Left ventricle myocardium superior (tissue), 1 donor: ENCODE measurements around the gene CIB4. TPM values are rescaled to one million over a fixed set of nuclear protein-coding genes. Genes with fewer than 3 reads are reported as not detected.
A peak's percentile ranks its signal among the peaks of the same experiment; 100 is the strongest.

Experiments
- ATAC-seq: fragments of 200-7000 bp; cut with Tn5 transposase; one replicate; pipeline ENCODE4 v1.9.1; 2020; ENCODE audit warnings: mild to moderate bottlenecking, moderate library complexity
- DNase-seq: peaks from one replicate; pipeline ENCODE4 v3.0.0-alpha.2; 2020
- intact Hi-C: fragments of 100-400 bp; cut with micrococcal nuclease; formaldehyde crosslinking; loops from one replicate; pipeline ENCODE4 v1.11.0; 2022
- total RNA-seq: library from RNA; stranded (reverse); fragmentation: NEBNext Ultra II Directional; extraction: Animal tissue kit (Norgen Biotek cat#: 25700); gene quantifications from one replicate; pipeline ENCODE4 v1.2.1, GENCODE V29; 2021
- donor health status: DM: no; HTN: yes; CAD: no; lungs with severe emphysema.

The CIB4 gene
- total RNA-seq, 1 donor from 2014 or later: not detected

- intact Hi-C loops: no loop called here
- DNase-seq (no peak), ATAC-seq (no peak)
Measured at GRCh38 chr2:26541401-26542193, 99.6 kb downstream of the CIB4 start.

GRCh38 chr2:26540961-26541360 is 100.2 kb downstream of the CIB4 start:
- ATAC-seq: no peak
- intact Hi-C loops: no loop called here
- DNase-seq: no peak

DNA sequence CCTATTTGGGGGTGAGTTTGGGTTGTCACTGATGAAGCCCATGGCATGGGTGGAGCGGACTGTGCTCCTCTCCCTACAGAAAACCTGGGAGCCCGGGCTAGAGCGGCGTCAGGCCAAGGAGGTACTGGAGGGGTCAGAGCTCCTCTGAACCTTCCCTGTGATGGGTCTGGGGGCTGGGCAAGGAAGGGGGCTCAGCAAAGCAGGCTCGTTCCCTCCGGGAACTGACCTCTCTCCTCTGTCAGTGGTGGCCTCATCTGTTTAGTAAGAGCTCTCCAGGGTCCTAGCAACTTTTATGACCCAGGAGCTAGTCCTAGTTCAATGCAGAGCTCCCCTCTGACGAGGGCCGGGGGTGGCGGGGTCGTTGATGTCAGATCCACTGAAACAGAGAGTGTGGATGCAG is 100.9 kb downstream of the CIB4 start:
- DNase-seq (no peak), ATAC-seq (no peak)

GRCh38 chr2:26537826-26538475 is 103.2 kb downstream of the CIB4 start:
- ATAC-seq (no peak), DNase-seq (no peak)
- intact Hi-C loops: no loop called here

More for the DNA sequence above, 100.9 kb downstream of the CIB4 start:
- intact Hi-C loops: no loop called here

DNA sequence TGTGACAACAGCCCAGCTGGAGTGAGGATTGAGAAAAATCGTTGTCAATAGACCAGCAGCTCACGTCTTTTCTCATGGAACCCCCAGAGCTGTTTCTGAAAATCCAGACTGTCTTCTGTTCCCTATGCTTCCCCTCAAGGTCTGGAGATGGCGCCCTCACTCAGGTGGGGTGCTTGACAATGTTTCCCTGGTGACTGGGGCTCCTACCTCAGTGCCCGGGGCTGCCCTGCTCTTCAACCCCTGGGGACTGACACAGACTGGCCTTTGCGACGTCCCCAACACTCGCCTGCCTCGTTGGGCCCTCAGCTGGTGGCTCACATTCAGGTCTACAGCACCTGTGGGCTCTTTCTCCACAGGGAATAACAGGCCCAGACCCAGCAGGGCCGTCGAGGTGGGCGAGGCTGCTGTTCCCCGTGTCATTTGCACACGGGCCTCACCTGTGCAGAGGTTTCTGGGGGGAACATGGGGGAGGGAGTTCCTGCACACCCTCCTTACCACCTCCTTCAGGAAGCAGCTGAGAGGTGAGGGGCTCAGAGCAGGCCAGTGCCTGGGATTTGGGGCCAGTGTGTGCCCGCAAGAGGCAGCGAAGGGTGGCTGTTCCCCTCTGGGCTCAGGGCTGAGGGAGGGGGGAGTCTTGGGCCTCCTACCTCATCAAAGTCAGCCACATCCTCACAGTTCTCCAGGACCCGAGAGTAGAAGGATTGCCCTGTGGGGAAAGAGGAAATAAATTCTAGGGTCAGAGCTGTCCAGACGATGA is 103.9 kb downstream of the CIB4 start:
- DNase-seq (no peak), ATAC-seq (no peak)
- intact Hi-C loops: no loop called here

GRCh38 chr2:26536371-26537068 is 104.6 kb downstream of the CIB4 start:
- no peak for ATAC-seq
- no peak for DNase-seq
- intact Hi-C loops: no loop called here

DNA sequence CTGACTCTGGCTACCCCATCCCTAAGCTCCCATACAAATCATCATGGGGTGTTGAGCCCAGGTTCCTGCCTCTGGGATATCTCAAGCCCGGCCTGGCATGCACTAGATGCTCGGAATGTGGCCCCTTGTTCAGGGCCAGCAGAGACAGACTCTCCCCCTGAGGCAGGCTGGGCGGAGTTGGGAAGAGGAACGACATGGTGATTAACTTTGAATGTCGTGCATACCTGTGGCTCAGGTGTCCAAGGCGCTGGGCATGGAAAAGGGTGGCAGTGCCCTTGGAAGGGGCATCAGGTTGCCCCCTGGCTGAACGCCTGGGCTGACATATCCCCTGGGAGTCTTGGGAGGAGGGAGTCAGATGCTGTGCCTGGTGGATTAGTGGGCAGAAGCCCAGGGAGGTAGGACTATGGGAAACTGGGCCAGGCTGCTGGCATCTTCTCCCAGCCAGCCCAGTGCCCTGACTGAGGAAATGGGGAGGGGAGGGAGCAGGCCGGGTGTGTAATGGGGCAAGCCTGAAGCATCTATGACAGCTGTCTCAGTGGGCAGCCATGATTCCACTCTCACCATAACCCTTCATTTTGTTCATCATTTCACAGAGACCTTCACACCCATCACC is 105.4 kb downstream of the CIB4 start:
- DNase-seq (no peak), ATAC-seq (no peak)
- intact Hi-C loops: no loop called here

DNA sequence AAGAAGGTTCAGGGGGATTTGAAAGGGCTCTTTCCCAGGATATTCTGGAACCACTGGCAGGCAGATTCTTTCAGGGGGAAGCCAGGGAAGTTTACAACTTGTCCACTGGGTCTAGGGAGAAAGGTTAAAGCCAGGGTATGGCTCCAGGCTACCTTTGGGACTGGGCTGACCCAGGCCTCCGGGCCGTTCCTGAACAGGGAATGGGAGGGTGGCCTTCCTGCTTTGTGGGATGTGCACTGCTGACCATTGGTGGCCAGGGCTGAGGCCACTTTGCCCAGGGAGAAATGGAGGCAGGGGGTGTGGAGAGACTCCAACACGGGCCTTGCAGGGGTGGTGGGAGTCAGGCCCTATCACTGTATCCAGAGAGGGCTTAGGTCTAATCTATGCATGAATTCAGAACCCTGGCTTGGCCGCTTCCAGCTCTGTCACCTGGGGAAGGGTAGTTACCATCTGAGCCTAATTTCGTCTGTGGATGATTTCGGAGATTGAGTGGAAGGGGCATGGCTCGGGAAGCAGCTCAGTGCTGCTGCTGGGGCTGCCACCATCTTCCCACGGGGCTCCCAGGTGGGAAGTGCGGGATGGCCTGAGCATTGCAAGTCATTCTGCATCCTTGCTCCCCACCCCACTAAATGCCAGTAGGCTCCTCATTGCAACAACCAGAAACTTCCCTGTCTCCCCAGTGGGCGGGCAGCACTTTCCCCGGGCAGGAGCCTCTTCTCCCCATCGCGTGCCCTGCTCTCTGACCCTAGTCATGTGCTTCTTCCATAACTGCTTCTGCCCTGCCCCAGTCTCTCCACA is 106.1 kb downstream of the CIB4 start:
- no peak for ATAC-seq
- intact Hi-C loops: no loop called here
- no peak for DNase-seq

DNA sequence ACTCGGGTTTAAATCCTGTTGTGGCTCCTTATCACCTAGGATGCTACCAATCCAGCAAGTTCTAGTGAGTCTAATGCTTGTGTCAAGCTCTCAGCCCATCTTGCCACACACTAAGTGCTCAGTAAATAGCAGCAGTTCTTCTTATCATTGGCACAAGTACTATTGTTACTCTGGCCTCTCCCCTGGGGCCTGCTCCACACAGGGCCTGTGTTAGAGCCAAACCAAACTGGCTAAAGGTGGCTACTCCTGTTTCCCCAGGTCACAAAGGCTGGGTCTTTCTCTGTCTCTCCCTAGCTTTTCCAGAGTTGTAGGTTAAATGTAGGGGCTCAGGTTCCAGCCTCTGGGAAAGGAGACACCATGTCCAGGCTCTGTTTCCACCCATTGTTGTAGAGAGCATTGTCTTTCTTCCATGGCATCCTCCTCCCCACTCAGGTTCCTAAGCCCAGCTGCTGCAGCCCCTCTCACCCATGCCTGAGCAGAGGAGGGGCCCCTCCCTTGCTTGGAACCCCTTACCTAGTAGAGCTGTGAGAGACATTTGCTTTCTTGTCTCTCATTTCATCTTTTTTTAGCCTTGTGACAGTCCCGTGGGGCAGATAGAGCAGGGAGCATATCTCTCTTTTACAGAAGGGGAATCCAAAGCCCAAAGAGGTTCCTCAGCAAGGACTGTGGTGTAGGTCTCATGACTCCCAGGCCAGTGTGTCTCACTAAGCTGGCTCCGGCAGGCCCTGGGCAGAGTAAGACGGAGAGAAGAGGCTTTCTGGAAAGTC is 106.9 kb downstream of the CIB4 start:
- peak; percentile 36 for ATAC-seq
- DNase-seq: no peak
- intact Hi-C loops: no loop called here

DNA sequence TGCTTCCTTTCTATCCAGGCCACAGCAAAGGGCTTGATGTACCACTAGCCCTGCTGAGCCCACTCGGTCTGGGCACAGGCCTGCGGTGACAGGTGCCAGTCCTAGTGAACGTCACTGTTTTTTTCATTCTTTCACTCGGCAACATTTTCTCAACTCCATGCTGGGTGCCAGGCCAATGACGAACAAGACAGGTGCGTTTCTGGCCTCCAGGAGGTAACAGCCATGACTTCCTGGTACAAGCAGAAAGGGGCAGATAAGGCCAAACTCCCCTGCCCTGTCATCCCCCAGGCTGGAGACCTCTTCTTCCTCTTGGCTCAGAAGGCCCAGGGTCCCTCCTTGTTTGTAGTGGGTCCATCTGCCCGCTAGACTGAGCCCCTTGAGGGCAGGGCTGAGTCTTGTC is 107.5 kb downstream of the CIB4 start:
- intact Hi-C loops: no loop called here
- DNase-seq: no peak
- ATAC-seq: no peak

DNA sequence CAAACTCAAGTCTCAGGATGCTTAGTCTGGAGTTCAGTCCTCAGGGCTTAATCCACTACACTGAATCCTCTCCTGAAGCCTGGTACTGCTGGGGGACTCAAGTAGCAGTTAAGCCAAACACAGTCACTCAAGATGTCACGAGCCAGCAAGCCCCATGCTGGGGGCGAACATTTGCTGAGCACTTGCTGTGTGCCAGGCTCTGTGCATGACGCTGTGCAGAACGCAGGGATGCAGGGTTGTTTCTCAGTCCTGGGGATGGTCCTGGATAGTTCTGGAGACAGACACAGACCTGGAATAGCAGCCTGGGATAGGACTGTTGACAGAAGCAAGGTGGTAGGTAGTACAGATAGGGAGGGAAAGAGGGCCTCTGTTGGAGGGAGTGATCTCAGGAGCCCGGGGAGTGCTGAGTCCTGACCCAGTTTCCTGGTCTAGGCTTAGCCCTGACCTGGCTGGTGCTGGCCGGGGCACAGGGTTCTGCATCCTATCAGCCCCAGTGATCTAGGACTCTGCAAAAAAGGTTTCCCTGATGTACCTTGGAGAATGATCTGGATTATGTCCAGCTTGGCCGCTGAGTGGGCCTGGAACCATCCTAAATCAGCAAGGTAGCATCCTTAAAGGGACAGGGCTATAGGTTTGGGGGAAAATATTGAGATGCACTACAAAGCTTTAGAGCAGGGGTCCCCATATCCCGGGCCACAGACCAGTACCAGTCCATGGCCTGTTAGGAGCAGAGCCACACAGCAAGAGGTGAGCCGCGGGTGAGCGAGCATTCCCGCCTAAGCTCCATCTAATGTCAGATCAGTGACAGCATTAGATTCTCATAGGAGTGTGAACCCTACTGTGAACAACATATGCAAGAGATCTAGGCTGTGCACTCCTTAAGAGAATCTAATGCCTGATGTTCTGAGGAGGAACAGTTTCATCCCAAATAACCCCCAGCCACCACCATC is 108.6 kb downstream of the CIB4 start:
- ATAC-seq: no peak
- DNase-seq: no peak
- intact Hi-C loops: no loop called here

Other genes with a start within 250 kb of the CIB4 start
- not detected for gene DRC1, start 239.4 kb downstream of the CIB4 start, total RNA-seq
- gene OTOF, start 163.2 kb downstream of the CIB4 start, total RNA-seq: not detected
- gene KCNK3, start 51.4 kb upstream of the CIB4 start, total RNA-seq: 2.8 TPM
- gene SLC35F6, start 122.9 kb upstream of the CIB4 start, total RNA-seq: 19.9 TPM
- gene CENPA, start 144.7 kb upstream of the CIB4 start, total RNA-seq: not detected
- not detected for gene DPYSL5, start 206.8 kb upstream of the CIB4 start, total RNA-seq